GM23338 (cell line): ENCODE data around the gene ESRP2. TPM values are rescaled to one million over a fixed set of nuclear protein-coding genes. Genes with fewer than 3 reads are reported as not detected.

Source experiments
- ATAC-seq: fragments of 200-7000 bp; cut with Tn5 transposase; 3 replicates; pipeline ENCODE4 v1.9.1; 2020
- DNase-seq: peaks from one replicate; pipeline ENCODE4 v3.0.0-alpha.2; 2015; ENCODE audit warnings: low spot score
- H2AFZ ChIP-seq: fragments of 200-600 bp; sonication (generic); 2 replicates; pipeline ENCODE4 v1.8.0; 2016; ENCODE audit warnings: antibody characterized with exemption, mild to moderate bottlenecking, moderate library complexity
- H3F3A ChIP-seq: fragments of 200-600 bp; sonication (generic); replicated peaks from 2 replicates; pipeline ENCODE4 v1.8.0; 2017; ENCODE audit warnings: antibody characterized with exemption, mixed run types, low read depth
- H3K27ac ChIP-seq: fragments of 200-600 bp; sonication (generic); 2 replicates; pipeline ENCODE4 v1.6.1; 2016; ENCODE audit warnings: low read depth
- H3K27me3 ChIP-seq: fragments of 200-600 bp; sonication (generic); 2 replicates; pipeline ENCODE4 v1.8.0; 2016; ENCODE audit warnings: mild to moderate bottlenecking, mixed run types, moderate library complexity; ENCODE audit not compliant: insufficient read depth
- H3K36me3 ChIP-seq: fragments of 200-600 bp; sonication (generic); 2 replicates; pipeline ENCODE4 v1.8.0; 2016; ENCODE audit warnings: mild to moderate bottlenecking; ENCODE audit not compliant: insufficient read depth
- H3K4me1 ChIP-seq: fragments of 200-600 bp; sonication (generic); 2 replicates; pipeline ENCODE4 v1.8.0; 2016; ENCODE audit warnings: mild to moderate bottlenecking, moderate library complexity; ENCODE audit not compliant: insufficient read depth
- H3K4me2 ChIP-seq: fragments of 200-600 bp; sonication (generic); 2 replicates; pipeline ENCODE4 v1.7.1; 2017; ENCODE audit warnings: mixed run types
- H3K4me3 ChIP-seq: fragments of 200-600 bp; sonication (generic); 2 replicates; pipeline ENCODE4 v1.6.1; 2016; ENCODE audit warnings: mixed run types
- H3K79me2 ChIP-seq: fragments of 200-600 bp; sonication (generic); replicated peaks from 2 replicates; pipeline ENCODE4 v1.8.0; 2017; ENCODE audit warnings: mild to moderate bottlenecking; ENCODE audit not compliant: insufficient read depth
- H3K9me2 ChIP-seq: fragments of 200-600 bp; sonication (generic); 2 replicates; pipeline ENCODE4 v1.8.0; 2017; ENCODE audit not compliant: insufficient read depth
- H4K20me1 ChIP-seq: fragments of 200-600 bp; sonication (generic); replicated peaks from 2 replicates; pipeline ENCODE4 v1.8.0; 2017; ENCODE audit warnings: mild to moderate bottlenecking; ENCODE audit not compliant: insufficient read depth
- H3K27ac Mint-ChIP-seq: 2 replicates; pipeline ENCODE4 v1.8.0; 2020; ENCODE audit warnings: inconsistent platforms, mild to moderate bottlenecking, moderate library complexity, mixed read lengths
- H3K27me3 Mint-ChIP-seq: 3 replicates; pipeline ENCODE4 v1.8.0; 2022; ENCODE audit warnings: low read depth, mild to moderate bottlenecking, moderate library complexity, mixed read lengths, inconsistent platforms; ENCODE audit not compliant: insufficient read depth, poor library complexity
- H3K36me3 Mint-ChIP-seq: 3 replicates; pipeline ENCODE4 v1.8.0; 2021; ENCODE audit warnings: low read depth, mild to moderate bottlenecking, inconsistent platforms, moderate library complexity, mixed read lengths
- H3K4me1 Mint-ChIP-seq: 3 replicates; pipeline ENCODE4 v1.8.0; 2020; ENCODE audit warnings: mild to moderate bottlenecking, inconsistent platforms, mixed read lengths
- H3K4me3 Mint-ChIP-seq: 3 replicates; pipeline ENCODE4 v1.8.0; 2021; ENCODE audit warnings: moderate library complexity, mild to moderate bottlenecking, inconsistent platforms, mixed read lengths
- H3K9me3 Mint-ChIP-seq: 3 replicates; pipeline ENCODE4 v1.8.0; 2020; ENCODE audit warnings: moderate library complexity, mild to moderate bottlenecking, inconsistent platforms, mixed read lengths
- CREB1 ChIP-seq: fragments of 250-450 bp; sonication (Bioruptor Pico); IDR thresholded peaks from 2 replicates; pipeline ENCODE4 v1.5.0; 2020; ENCODE audit warnings: low read depth, mild to moderate bottlenecking, moderate library complexity
- CTCF ChIP-seq, 2 experiments: fragments of 200-600 bp in 1 of 2; sonication (generic) in 1 of 2; conservative IDR thresholded peaks; 2 replicates each; pipeline versions ENCODE4 v1.5.1 to v1.6.1; 2016 to 2017; ENCODE audit warnings: antibody characterized with exemption in 2 of 2, low read depth in 2 of 2, mild to moderate bottlenecking in 2 of 2, moderate library complexity in 1 of 2
- ETS1 ChIP-seq: IDR thresholded peaks from 2 replicates; pipeline ENCODE4 v1.6.1; 2016; ENCODE audit warnings: antibody characterized with exemption
- EZH2 ChIP-seq: fragments of 200-600 bp; sonication (generic); IDR thresholded peaks from one replicate; pipeline ENCODE4 v1.8.0; 2017; ENCODE audit warnings: antibody characterized with exemption, mild to moderate bottlenecking, low read depth; ENCODE audit not compliant: unreplicated experiment
- EZH2phosphoT487 ChIP-seq: fragments of 200-600 bp; sonication (generic); IDR thresholded peaks from one replicate; pipeline ENCODE4 v1.8.1; 2018; ENCODE audit warnings: antibody characterized with exemption; ENCODE audit not compliant: unreplicated experiment
- JUNB ChIP-seq: IDR thresholded peaks from one replicate; pipeline ENCODE4 v1.6.1; 2016; ENCODE audit warnings: antibody characterized with exemption; ENCODE audit not compliant: unreplicated experiment
- NANOG ChIP-seq: IDR thresholded peaks from 2 replicates; pipeline ENCODE4 v1.6.1; 2016; ENCODE audit warnings: antibody characterized with exemption, borderline replicate concordance
- POLR2AphosphoS5 ChIP-seq: IDR thresholded peaks from 2 replicates; pipeline ENCODE4 v1.6.1; 2016; ENCODE audit warnings: antibody characterized with exemption, low read depth
- REST ChIP-seq: IDR thresholded peaks from one replicate; pipeline ENCODE4 v1.6.1; 2018; ENCODE audit warnings: antibody characterized with exemption; ENCODE audit not compliant: unreplicated experiment
- STAT1 ChIP-seq: IDR thresholded peaks from one replicate; pipeline ENCODE4 v1.6.1; 2016; ENCODE audit warnings: antibody characterized with exemption; ENCODE audit not compliant: unreplicated experiment
- ZNF114 ChIP-seq: fragments of 250-450 bp; sonication (Bioruptor Pico); IDR thresholded peaks from 2 replicates; pipeline ENCODE4 v1.5.0; 2020; ENCODE audit warnings: mild to moderate bottlenecking, moderate library complexity
- ZNF331 ChIP-seq: fragments of 250-450 bp; sonication (Bioruptor Pico); IDR thresholded peaks from 2 replicates; pipeline ENCODE4 v1.5.0; 2020; ENCODE audit warnings: low read depth, mild to moderate bottlenecking, moderate library complexity
- ZNF462 ChIP-seq: fragments of 250-450 bp; sonication (Bioruptor Pico); IDR thresholded peaks from 2 replicates; pipeline ENCODE4 v1.5.0; 2020; ENCODE audit warnings: mild to moderate bottlenecking, moderate library complexity
- polyA plus RNA-seq: library from polyadenylated mRNA; unstranded; fragments of >200 nt; fragmentation: Nextera tagmentation; extraction: Ambion mirVana; gene quantifications from 2 replicates; pipeline ENCODE4 v1.2.1, GENCODE V29; 2016
- total RNA-seq: library from RNA; depleted of rRNA; stranded (reverse); fragments of >200 nt; shearing (Covaris generic); gene quantifications from 2 replicates; pipeline ENCODE4 v1.2.3, GENCODE V29; 2014

ESRP2 gene
- total and polyA plus RNA-seq, 2 experiments from 2014 or later, result 16.2 to 44.0 TPM

GRCh38 chr16:68190736-68191510, 45.0 kb downstream of the ESRP2 start:
- no peaks in the 10 kb centered on the region for H3K27me3 ChIP-seq
- peaks cover 1% of the 10 kb centered on the region for H3K27me3 Mint-ChIP-seq
- no peak overlapping the region for H3K4me2 ChIP-seq
- H3K79me2 ChIP-seq, result no peaks in the 10 kb centered on the region
- H3K9me3 Mint-ChIP-seq, result 0 out of 3 replicates have a peak, but pooled peaks cover 2% of the 10 kb centered on the region
- H3K4me1 ChIP-seq, result no peaks in the 10 kb centered on the region
- H3K27ac ChIP-seq, result no peak overlapping the region
- no peaks in the 10 kb centered on the region for H3F3A ChIP-seq
- no peaks in the 10 kb centered on the region for H3K4me1 Mint-ChIP-seq
- TF ChIP-seq ZNF462 (CRISPR knock-in tag) (no peak), STAT1 (no peak), ETS1 (no peak), ZNF114 (CRISPR knock-in tag) (no peak), EZH2 (no peak), JUNB (no peak), NANOG (no peak), POLR2AphosphoS5 (no peak), EZH2phosphoT487 (no peak), ZNF331 (CRISPR knock-in tag) (no peak), REST (no peak), CTCF (conservative IDR thresholded peaks at IDR 0.05; ENCODE audit: low read depth in 2 of 2) (no peak), CREB1 (CRISPR knock-in tag) (no peak)
- H3K4me3 ChIP-seq, result no peak overlapping the region
- H3K27ac Mint-ChIP-seq, result no peak overlapping the region
- H3K9me2 ChIP-seq, result no peaks in the 10 kb centered on the region
- peaks cover 37% of the 10 kb centered on the region for H3K36me3 Mint-ChIP-seq
- no peak overlapping the region for H2AFZ ChIP-seq
- ATAC-seq (no peak), DNase-seq (no peak)
- H3K4me3 Mint-ChIP-seq, result no peak overlapping the region
- no peaks in the 10 kb centered on the region; the same call in 1 of the 2 replicates for H4K20me1 ChIP-seq
- no peaks in the 10 kb centered on the region; the same call in 1 of the 2 replicates for H3K36me3 ChIP-seq
